Mesenteric fat pad (tissue), 1 donor: ENCODE measurements around the gene CARHSP1. TPM values are rescaled to one million over a fixed set of nuclear protein-coding genes. Genes with fewer than 3 reads are reported as not detected.
"Not testable (repeated sequence)": the region's sequence is repeated elsewhere in the genome, so short reads cannot be mapped to it uniquely, and the experiment has no call there.

ENCODE experiments used
- DNase-seq: peaks from one replicate; pipeline ENCODE4 v3.0.0-alpha.2; 2020; ENCODE audit warnings: low spot score
- total RNA-seq: library from RNA; stranded (reverse); fragmentation: NEBNext Ultra II Directional; extraction: Animal tissue kit (Norgen Biotek cat#: 25700); gene quantifications from one replicate; pipeline ENCODE4 v1.2.1, GENCODE V29; 2021
- donor health status: DM: yes; HTN: yes; CAD: no.

CARHSP1 gene
- total RNA-seq, 1 donor from 2014 or later = 90.0 TPM

GRCh38 chr16:8893976-8894690 is 25.3 kb upstream of the CARHSP1 start:
- no peak for DNase-seq

GRCh38 chr16:8893426-8893825 is 24.6 kb upstream of the CARHSP1 start:
- no peak for DNase-seq

GRCh38 chr16:8892101-8892575 is 23.3 kb upstream of the CARHSP1 start:
- no peak for DNase-seq

- no peak for DNase-seq
These were observed 21.7 kb upstream of the CARHSP1 start for GRCh38 chr16:8890549-8890921.

DNA sequence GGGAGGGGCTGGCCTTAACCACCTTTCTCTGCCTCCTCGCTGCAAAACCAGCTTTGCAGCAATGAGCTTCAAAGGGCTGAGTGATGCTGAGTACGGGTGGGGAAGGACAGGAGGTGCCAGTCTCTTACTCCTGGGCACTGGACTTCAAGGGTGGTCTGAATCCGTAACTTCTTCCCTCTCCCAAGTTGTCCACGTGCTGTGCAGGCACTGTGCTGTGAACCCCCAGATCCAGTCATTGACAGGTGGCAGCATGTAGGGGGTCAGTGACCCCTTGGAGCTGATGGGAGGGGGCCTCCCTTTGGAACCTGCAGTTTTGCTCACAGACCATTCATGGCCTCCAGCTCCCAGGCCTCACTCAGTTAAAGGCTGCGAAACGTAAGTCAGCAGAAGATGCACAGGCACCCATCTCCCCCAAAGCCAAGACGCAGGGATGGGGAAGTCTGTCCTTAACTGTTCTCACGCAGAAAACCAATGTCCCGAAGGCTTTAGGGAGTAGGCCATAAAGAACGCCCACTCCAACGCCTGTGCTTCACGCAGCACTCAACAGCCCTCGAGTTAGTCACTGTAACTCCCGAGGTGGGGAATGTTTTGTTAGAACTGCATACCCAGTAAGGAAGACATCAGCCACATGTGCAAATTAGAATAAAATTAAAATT is 21.2 kb upstream of the CARHSP1 start:
- DNase-seq = no peak

DNA sequence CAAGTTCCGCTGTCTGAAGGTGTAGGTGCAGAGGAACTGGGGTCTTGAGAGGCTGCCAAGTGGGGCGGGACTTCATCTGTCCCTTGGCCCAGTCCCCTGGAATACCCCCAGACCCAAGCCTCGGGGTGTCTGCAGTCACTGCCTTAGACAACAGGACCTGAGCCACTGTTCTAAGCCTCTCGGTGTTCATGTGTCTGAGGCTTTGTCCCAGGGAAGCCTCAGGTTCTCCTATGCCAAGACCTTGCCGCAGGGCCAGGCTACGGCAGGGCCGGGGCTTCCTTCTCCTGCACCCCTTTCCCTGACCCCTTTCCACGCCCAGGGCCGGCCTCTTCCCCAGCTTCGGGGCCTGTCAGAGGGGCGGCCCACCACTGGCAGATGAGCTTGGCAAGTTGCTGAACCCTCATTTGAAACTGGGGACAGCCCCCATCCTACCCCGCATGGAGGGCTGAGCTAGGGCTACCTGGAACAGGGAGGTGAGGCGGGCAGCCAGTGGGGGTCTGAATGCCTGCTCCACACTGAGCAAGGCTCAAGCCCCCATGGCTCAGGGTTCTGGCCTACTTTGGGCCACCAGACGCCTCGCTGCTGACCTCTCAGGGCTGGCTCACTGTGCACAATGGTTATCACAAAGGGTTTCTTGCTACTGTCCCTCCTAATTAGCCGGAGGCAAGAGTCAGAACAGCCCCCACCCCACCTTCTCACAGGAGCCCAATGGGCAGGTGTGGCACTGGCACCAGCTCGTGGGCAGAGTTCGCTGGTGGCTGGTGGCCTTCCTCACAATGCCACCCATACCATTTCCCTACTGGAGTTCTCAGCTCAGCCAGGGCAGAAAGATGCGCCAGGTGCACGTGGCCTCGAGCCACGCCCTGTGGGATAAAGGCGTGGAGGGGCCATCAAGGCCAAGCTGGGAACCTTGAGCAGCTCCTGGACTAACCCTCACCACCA is 20.4 kb upstream of the CARHSP1 start:
- no peak for DNase-seq

DNA sequence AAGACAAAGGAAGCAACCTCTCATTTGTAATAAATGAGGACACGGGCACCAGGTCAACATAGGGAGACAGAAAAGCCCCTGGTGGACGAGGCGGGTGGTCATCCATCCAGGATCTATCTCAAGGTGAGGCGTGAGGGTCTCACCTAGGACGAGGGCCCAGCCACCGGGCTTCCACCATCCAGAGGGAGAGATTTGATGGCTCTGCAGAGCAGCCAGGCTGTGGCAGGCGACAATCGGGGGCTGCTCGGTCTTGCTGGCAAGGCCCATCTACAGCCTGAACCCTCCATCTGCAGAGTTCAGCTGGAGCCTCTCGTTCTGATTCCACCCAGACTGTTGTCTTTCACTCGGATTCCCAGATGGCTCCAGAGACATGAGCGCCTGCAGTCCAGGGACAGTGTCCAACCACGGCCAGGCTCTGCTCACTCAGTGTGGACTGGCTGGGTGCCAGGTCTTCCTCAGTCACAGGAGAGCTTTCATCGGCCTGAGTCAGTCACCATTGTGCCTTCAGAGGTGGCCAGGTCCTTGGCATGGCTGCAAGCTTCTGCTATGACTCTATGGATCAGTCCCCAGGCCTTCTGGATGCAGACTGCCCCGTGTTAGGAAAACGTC is 19.2 kb upstream of the CARHSP1 start:
- DNase-seq = no peak

DNA sequence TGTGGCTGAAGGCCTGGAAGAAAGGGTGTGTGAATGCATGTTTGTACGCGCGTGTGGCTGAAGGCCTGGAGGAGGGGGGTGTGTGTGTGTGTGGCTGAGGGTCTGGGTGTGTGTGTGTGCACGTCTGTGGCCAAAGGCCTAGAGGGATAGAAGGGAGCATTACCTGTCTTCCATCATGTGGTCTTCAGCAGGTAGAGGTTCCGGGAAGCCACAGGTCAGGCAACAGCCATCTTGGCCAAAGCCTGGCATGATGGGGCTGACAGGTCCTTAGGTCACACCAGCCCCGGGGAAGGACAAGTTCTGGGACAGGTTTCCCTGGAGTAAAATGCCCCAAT is 18.6 kb upstream of the CARHSP1 start:
- DNase-seq = no peak

- DNase-seq = no peak
These were observed 18.0 kb upstream of the CARHSP1 start for GRCh38 chr16:8886593-8887430.

- DNase-seq = no peak
These were observed 17.1 kb upstream of the CARHSP1 start for GRCh38 chr16:8885674-8886592.

DNA sequence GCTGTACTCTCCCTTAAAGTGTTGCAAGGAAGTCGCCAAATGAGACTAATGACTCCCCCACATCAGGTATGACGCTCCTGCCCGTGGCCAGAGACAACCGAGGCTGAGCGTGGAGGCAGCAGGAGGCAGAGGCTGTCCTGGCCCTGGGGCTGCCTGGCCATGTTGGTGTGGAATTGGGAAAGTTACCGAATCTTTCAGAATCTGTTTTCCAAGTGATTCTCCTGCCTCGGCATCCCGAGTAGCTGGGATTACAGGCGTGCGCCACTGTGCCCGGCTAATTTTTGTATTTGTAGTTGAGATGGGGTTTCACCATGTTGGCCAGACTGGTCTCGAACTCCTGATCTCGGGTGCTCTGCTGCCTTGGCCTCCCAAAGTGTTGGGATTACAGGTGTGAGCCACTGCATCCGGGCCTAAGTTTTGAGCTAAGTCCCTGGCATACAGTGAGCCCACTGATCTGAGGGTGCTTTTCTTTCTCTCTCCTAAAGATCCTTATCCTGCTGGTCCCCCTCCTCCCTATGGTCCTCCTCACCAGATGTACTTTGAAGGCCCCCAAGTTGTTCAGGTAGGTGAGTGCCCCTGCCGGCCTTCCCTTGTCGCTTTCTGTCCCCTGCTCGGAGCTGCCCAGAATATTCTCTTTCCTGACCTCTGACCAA is 14.0 kb upstream of the CARHSP1 start:
- DNase-seq = no peak

GRCh38 chr16:8882041-8882617 is 13.3 kb upstream of the CARHSP1 start, which contains the start of gene LITAFD:
Gene LITAFD (plus strand): TSS chr16:8882351. CDS start chr16:8884356, 2,005 bp downstream.
- no peak for DNase-seq

GRCh38 chr16:8880839-8881510 is 12.2 kb upstream of the CARHSP1 start:
- DNase-seq = no peak

- no peak for DNase-seq
These were observed 9.7 kb upstream of the CARHSP1 start for GRCh38 chr16:8878523-8878911.

DNA sequence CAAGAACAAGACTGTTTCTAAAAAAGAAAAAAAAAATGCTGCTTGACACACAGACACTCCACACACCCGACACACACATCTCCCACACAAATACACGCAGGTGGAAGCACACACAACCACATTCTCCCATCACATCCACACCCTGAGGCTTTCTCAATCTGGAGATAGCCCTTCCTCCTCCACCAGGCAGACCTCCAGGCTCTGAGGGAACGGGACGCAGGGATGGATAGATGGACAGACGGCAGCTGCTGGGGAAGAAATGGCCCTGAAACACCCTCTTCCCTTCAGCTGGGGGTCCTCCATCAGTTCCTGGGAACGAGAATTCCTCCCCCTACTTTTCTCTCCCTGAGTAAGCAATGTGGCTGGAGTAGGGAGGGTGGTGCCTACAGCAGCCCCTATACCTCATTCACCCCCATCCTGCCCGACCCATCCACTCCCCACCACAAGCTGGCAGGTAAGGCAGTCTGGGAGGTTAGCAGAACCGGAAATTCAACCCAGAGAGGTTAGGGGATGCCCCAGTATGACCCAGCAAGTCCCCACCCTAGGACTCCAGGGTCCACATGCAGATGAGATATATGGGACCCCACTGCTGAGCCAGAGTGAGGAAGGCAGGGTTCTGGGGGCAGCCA is 9.2 kb upstream of the CARHSP1 start:
- DNase-seq = no peak

DNA sequence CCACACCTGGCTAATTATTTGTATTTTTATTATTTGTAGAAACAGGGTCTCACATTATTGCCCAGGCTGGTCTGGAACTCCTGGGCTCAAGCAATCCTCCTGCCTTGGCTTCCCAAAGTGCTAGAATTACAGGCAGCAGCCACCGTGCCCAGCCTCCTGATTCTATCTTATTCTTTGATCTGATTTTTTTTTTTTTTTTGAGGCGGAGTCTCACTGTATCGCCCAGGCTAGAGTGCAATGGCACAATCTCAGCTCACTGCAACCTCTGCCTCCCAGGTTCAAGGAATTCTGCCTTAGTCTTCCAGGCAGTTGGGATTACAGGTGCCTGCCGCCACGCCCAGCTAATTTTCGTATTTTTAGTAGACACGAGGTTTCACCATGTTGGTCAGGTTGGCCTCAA is 6.5 kb upstream of the CARHSP1 start:
- DNase-seq = not testable (repeated sequence)

DNA sequence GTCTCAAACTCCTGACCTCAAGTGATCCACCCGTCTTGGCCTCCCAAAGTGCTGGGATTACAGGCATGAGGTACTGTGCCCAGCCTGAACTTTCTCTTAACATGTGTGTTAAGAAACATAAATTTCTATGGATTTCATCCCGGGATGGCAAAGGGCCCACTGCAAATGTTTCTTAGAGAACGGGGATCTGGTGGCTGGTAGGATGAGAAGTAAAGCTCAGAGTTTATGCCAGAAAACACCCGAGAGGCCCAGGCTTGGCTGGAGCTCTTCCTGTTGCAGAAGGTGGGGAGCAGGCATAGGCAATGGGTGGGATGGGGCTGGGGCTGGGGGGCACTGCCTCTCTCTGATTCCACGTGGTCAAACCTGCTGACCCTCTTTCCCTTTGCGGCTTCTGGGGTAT is 5.6 kb upstream of the CARHSP1 start:
- no peak for DNase-seq

- not testable (repeated sequence) for DNase-seq
These were observed 5.0 kb upstream of the CARHSP1 start for GRCh38 chr16:8873866-8874195.
